Stimulated activated CD8-positive, alpha-beta memory T cell treated with anti-CD3 and anti-CD28 coated beads, Interleukin-12 subunit alpha, Interleukin-12 subunit beta, amount 100 ng/mL, for 24 hours (primary cell): ENCODE data around the gene SEC24C.
"Not testable (repeated sequence)": the region's sequence is repeated elsewhere in the genome, so short reads cannot be mapped to it uniquely, and the experiment has no call there.

ENCODE experiments used
- DNase-seq: peaks from one replicate; pipeline ENCODE4 v3.0.0-alpha.2; 2020; ENCODE audit errors: extremely low read depth

The SEC24C gene

GRCh38 chr10:73731588-73732375 is 12.4 kb upstream of the SEC24C start:
- DNase-seq = no peak

- no peak for DNase-seq
These were observed 11.7 kb upstream of the SEC24C start for GRCh38 chr10:73732426-73732825.

- DNase-seq = no peak
These were observed 11.1 kb upstream of the SEC24C start for GRCh38 chr10:73732931-73733623.

- no peak for DNase-seq
These were observed 10.0 kb upstream of the SEC24C start for GRCh38 chr10:73734028-73734720.

GRCh38 chr10:73734796-73735305 is 9.3 kb upstream of the SEC24C start:
- no peak for DNase-seq

- not testable (repeated sequence) for DNase-seq
These were observed 3.5 kb upstream of the SEC24C start for GRCh38 chr10:73740501-73741254.

GRCh38 chr10:73742454-73742734 is 1.8 kb upstream of the SEC24C start:
- no peak for DNase-seq

GRCh38 chr10:73743327-73743904 is 756 bp upstream of the SEC24C start:
- no peak for DNase-seq

GRCh38 chr10:73744664-73744975 is 448 bp downstream of the SEC24C start:
- DNase-seq = no peak

- DNase-seq = no peak
These were observed 2.5 kb downstream of the SEC24C start for GRCh38 chr10:73746721-73747120.

- DNase-seq = no peak
These were observed 6.6 kb downstream of the SEC24C start for GRCh38 chr10:73750819-73751218.

- DNase-seq = no peak
These were observed 12.0 kb downstream of the SEC24C start for GRCh38 chr10:73756183-73756582.

GRCh38 chr10:73758704-73759511 is 14.7 kb downstream of the SEC24C start:
- no peak for DNase-seq

GRCh38 chr10:73759512-73760115 is 15.4 kb downstream of the SEC24C start:
- DNase-seq = no peak

GRCh38 chr10:73761781-73762180 is 17.6 kb downstream of the SEC24C start:
- DNase-seq = no peak

GRCh38 chr10:73762915-73763314 is 18.7 kb downstream of the SEC24C start:
- no peak for DNase-seq

GRCh38 chr10:73763343-73763742 is 19.2 kb downstream of the SEC24C start:
- no peak for DNase-seq

- DNase-seq = no peak
These were observed 20.9 kb downstream of the SEC24C start for GRCh38 chr10:73765066-73765465.

- no peak for DNase-seq
These were observed 24.7 kb downstream of the SEC24C start for GRCh38 chr10:73768881-73769280.

GRCh38 chr10:73769396-73769795 is 25.2 kb downstream of the SEC24C start:
- DNase-seq = no peak
